HCT116 (cell line): Measurements from ENCODE around the gene PTHLH.

Experiments
- ATF3 ChIP-seq: IDR thresholded peaks from 2 replicates; pipeline ENCODE4 v1.6.1; 2012
- CEBPB ChIP-seq: IDR thresholded peaks from 2 replicates; pipeline ENCODE4 v1.6.1; 2012; ENCODE audit warnings: low read depth
- EZH2 ChIP-seq: fragments of 200-600 bp; sonication (generic); IDR thresholded peaks from 2 replicates; pipeline ENCODE4 v1.6.1; 2017; ENCODE audit warnings: antibody characterized with exemption, mixed run types
- EZH2phosphoT487 ChIP-seq: fragments of 200-600 bp; IDR thresholded peaks from 2 replicates; pipeline ENCODE4 v1.6.1; 2018; ENCODE audit warnings: antibody characterized with exemption, borderline replicate concordance
- MAX ChIP-seq: IDR thresholded peaks from 2 replicates; pipeline ENCODE4 v1.6.1; 2012
- POLR2A ChIP-seq: IDR thresholded peaks from 2 replicates; pipeline ENCODE4 v1.7.0; 2011; ENCODE audit warnings: borderline replicate concordance; ENCODE audit not compliant: insufficient read depth, insufficient read length; ENCODE audit errors: extremely low read depth
- POLR2AphosphoS5 ChIP-seq: IDR thresholded peaks from 2 replicates; pipeline ENCODE4 v1.6.1; 2011; ENCODE audit warnings: mild to moderate bottlenecking, low read depth, low read length, moderate library complexity
- RAD21 ChIP-seq: IDR thresholded peaks from 2 replicates; pipeline ENCODE4 v1.6.1; 2012; ENCODE audit warnings: low read depth, mild to moderate bottlenecking
- REST ChIP-seq: IDR thresholded peaks from 2 replicates; pipeline ENCODE4 v1.6.1; 2012; ENCODE audit warnings: low read depth
- SIN3A ChIP-seq: IDR thresholded peaks from 2 replicates; pipeline ENCODE4 v1.6.1; 2012; ENCODE audit warnings: low read depth
- SRF ChIP-seq: IDR thresholded peaks from 2 replicates; pipeline ENCODE4 v1.6.1; 2012; ENCODE audit warnings: low read depth
- TCF7L2 ChIP-seq: IDR thresholded peaks from 2 replicates; pipeline ENCODE4 v1.7.0; 2011; ENCODE audit warnings: borderline replicate concordance, inconsistent platforms; ENCODE audit not compliant: insufficient read depth, insufficient read length; ENCODE audit errors: extremely low read depth
- TF ChIP-seq, protein P1 (sequence below), 3 experiments: fragments of 200-600 bp in 1 of 3; sonication (generic) in 1 of 3; IDR thresholded peaks in 2 of 3; conservative IDR thresholded peaks in 1 of 3; 2 replicates each; pipeline ENCODE4 v1.5.1; 2012 to 2017; ENCODE audit warnings: low read depth in 2 of 3, low read length in 2 of 3, antibody characterized with exemption in 1 of 3, borderline replicate concordance in 1 of 3, control low read depth in 1 of 3, mild to moderate bottlenecking in 1 of 3, mixed read lengths in 1 of 3, mixed run types in 1 of 3, moderate library complexity in 1 of 3; ENCODE audit not compliant: insufficient read depth in 1 of 3

GRCh38 chr12:28012333-28012918 lies 39.9 kb upstream of the PTHLH start:
- TF ChIP-seq EZH2 (no peak), MAX (no peak), SRF (no peak), RAD21 (no peak), EZH2phosphoT487 (no peak), POLR2AphosphoS5 (no peak), ATF3 (no peak), TCF7L2 (no peak), SIN3A (no peak), CEBPB (no peak), REST (no peak), POLR2A (no peak)
- TF ChIP-seq, protein P1, sequence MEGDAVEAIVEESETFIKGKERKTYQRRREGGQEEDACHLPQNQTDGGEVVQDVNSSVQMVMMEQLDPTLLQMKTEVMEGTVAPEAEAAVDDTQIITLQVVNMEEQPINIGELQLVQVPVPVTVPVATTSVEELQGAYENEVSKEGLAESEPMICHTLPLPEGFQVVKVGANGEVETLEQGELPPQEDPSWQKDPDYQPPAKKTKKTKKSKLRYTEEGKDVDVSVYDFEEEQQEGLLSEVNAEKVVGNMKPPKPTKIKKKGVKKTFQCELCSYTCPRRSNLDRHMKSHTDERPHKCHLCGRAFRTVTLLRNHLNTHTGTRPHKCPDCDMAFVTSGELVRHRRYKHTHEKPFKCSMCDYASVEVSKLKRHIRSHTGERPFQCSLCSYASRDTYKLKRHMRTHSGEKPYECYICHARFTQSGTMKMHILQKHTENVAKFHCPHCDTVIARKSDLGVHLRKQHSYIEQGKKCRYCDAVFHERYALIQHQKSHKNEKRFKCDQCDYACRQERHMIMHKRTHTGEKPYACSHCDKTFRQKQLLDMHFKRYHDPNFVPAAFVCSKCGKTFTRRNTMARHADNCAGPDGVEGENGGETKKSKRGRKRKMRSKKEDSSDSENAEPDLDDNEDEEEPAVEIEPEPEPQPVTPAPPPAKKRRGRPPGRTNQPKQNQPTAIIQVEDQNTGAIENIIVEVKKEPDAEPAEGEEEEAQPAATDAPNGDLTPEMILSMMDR (IDR thresholded peaks at IDR 0.05 in 2 of 3, conservative IDR thresholded peaks at IDR 0.05 in 1 of 3; ENCODE audit: borderline replicate concordance in 1 of 3, insufficient read depth in 1 of 3, low read depth in 2 of 3, low read length in 2 of 3), result no peak
